ENCODE data around the gene PDHX. TPM values are rescaled to one million over a fixed set of nuclear protein-coding genes. Genes with fewer than 3 reads are reported as not detected.

The PDHX gene
- total RNA-seq, 1 donor from 2014 or later = 30.5 TPM

- DNase-seq (ENCODE audit: low read depth) = no peak
- Histone ChIP-seq H3K27me3 (ENCODE audit: control insufficient read depth, insufficient read depth, low read length) (no peaks in the 10 kb centered on the region), H3K36me3 (ENCODE audit: control insufficient read depth, insufficient read depth, low read length) (no peaks in the 10 kb centered on the region), H3K4me3 (ENCODE audit: low read depth, low read length) (no peak overlapping the region)
- TF ChIP-seq CTCF (IDR thresholded peaks at IDR 0.05; ENCODE audit: insufficient read depth, low read length, poor library complexity, severe bottlenecking) = no peak
Measured at GRCh38 chr11:34938611-34939010, 22.2 kb downstream of the PDHX start.

- no peak for DNase-seq (ENCODE audit: low read depth)
- H3K4me3 ChIP-seq (ENCODE audit: low read depth, low read length) = no peak overlapping the region
- no peaks in the 10 kb centered on the region for H3K27me3 ChIP-seq (ENCODE audit: control insufficient read depth, insufficient read depth, low read length)
- TF ChIP-seq CTCF (IDR thresholded peaks at IDR 0.05; ENCODE audit: insufficient read depth, low read length, poor library complexity, severe bottlenecking) = no peak
- H3K36me3 ChIP-seq (ENCODE audit: control insufficient read depth, insufficient read depth, low read length) = no peaks in the 10 kb centered on the region
Measured at GRCh38 chr11:34940026-34940677, 23.7 kb downstream of the PDHX start.

GRCh38 chr11:34941688-34942087, 25.3 kb downstream of the PDHX start:
- TF ChIP-seq CTCF (IDR thresholded peaks at IDR 0.05; ENCODE audit: insufficient read depth, low read length, poor library complexity, severe bottlenecking) = no peak
- no peaks in the 10 kb centered on the region for H3K27me3 ChIP-seq (ENCODE audit: control insufficient read depth, insufficient read depth, low read length)
- DNase-seq (ENCODE audit: low read depth) = no peak
- no peaks in the 10 kb centered on the region for H3K36me3 ChIP-seq (ENCODE audit: control insufficient read depth, insufficient read depth, low read length)
- H3K4me3 ChIP-seq (ENCODE audit: low read depth, low read length) = no peak overlapping the region

GRCh38 chr11:34944692-34945091, 28.3 kb downstream of the PDHX start:
- H3K36me3 ChIP-seq (ENCODE audit: control insufficient read depth, insufficient read depth, low read length) = no peaks in the 10 kb centered on the region
- no peak for TF ChIP-seq CTCF (IDR thresholded peaks at IDR 0.05; ENCODE audit: insufficient read depth, low read length, poor library complexity, severe bottlenecking)
- no peak overlapping the region for H3K4me3 ChIP-seq (ENCODE audit: low read depth, low read length)
- no peak for DNase-seq (ENCODE audit: low read depth)
- H3K27me3 ChIP-seq (ENCODE audit: control insufficient read depth, insufficient read depth, low read length) = no peaks in the 10 kb centered on the region

GRCh38 chr11:34948696-34949095, 32.3 kb downstream of the PDHX start:
- TF ChIP-seq CTCF (IDR thresholded peaks at IDR 0.05; ENCODE audit: insufficient read depth, low read length, poor library complexity, severe bottlenecking) = no peak
- no peaks in the 10 kb centered on the region for H3K36me3 ChIP-seq (ENCODE audit: control insufficient read depth, insufficient read depth, low read length)
- no peaks in the 10 kb centered on the region for H3K27me3 ChIP-seq (ENCODE audit: control insufficient read depth, insufficient read depth, low read length)
- DNase-seq (ENCODE audit: low read depth) = no peak
- no peak overlapping the region for H3K4me3 ChIP-seq (ENCODE audit: low read depth, low read length)

- Histone ChIP-seq H3K27me3 (ENCODE audit: control insufficient read depth, insufficient read depth, low read length) (no peaks in the 10 kb centered on the region), H3K36me3 (ENCODE audit: control insufficient read depth, insufficient read depth, low read length) (no peaks in the 10 kb centered on the region), H3K4me3 (ENCODE audit: low read depth, low read length) (no peak overlapping the region)
- no peak for DNase-seq (ENCODE audit: low read depth)
- no peak for TF ChIP-seq CTCF (IDR thresholded peaks at IDR 0.05; ENCODE audit: insufficient read depth, low read length, poor library complexity, severe bottlenecking)
Measured at GRCh38 chr11:34953955-34954354, 37.5 kb downstream of the PDHX start.

Data from kidney epithelial cell (primary cell).